Measurements from ENCODE around the gene ZNHIT2.

- no peak for TF ChIP-seq CTCF (IDR thresholded peaks at IDR 0.05; ENCODE audit: insufficient read depth, low read depth, low read length)
- no peak for TF ChIP-seq EZH2 (IDR thresholded peaks at IDR 0.05; ENCODE audit: insufficient read depth, low read length)
Measured at GRCh38 chr11:65120831-65121230, 3.3 kb upstream of the ZNHIT2 start.

All from astrocyte (in vitro differentiated cells and primary cell).